ENCODE results near the gene YPEL2. TPM values are rescaled to one million over a fixed set of nuclear protein-coding genes. Genes with fewer than 3 reads are reported as not detected.
A peak's percentile ranks its signal among the peaks of the same experiment; 100 is the strongest.

The YPEL2 gene
- total RNA-seq, 1 donor from 2014 or later: 41.1 TPM

DNA sequence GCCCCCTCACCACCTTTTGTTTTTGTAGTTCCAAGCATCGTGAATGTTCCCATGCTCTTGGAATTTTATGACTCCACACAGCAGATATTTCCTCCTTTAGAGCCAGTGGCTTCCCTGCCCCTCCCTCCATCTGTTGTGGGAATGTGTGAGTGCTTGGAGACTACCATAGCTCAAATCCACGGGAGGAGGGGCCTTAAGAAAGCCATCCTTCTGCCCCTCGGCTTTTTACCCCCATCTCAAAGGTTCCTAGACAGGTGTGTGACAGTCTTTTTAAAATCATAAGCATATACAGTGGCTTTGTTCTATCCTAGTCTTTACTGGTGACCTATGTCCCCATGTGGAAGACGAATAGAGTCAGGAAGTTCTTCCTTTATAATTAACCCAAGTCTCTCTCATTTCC lies 47.2 kb downstream of the YPEL2 start:
- Mint-ChIP-seq H3K4me3 (ENCODE audit: unreplicated experiment) (no peak overlapping the region), H3K27ac (ENCODE audit: unreplicated experiment) (peak overlapping the region; percentile 92), H3K9me3 (ENCODE audit: unreplicated experiment) (no peaks in the 10 kb centered on the region), H3K27me3 (ENCODE audit: low read depth, unreplicated experiment) (no peaks in the 10 kb centered on the region), H3K36me3 (ENCODE audit: low read depth, unreplicated experiment) (peaks cover 15% of the 10 kb centered on the region), H3K4me1 (ENCODE audit: low read depth, unreplicated experiment) (peaks cover 57% of the 10 kb centered on the region)
- Histone ChIP-seq H3K4me3 (ENCODE audit: insufficient read depth, low read depth, low read length) (no peak overlapping the region), H3K27ac (ENCODE audit: low read depth, low read length) (peak overlapping the region; percentile 70), H2AFZ (ENCODE audit: low read depth, low read length) (peak overlapping the region; percentile 14), H3K4me1 (ENCODE audit: insufficient read depth, low read length) (peaks cover 21% of the 10 kb centered on the region), H3K9ac (ENCODE audit: low read length) (peak overlapping the region; percentile 1), H4K20me1 (ENCODE audit: insufficient read depth, low read length) (no peaks in the 10 kb centered on the region), H3K79me2 (ENCODE audit: insufficient read depth, low read length) (no peaks in the 10 kb centered on the region), H3K4me2 (ENCODE audit: low read length) (peak overlapping the region; percentile 49), H3K36me3 (ENCODE audit: insufficient read depth, low read length) (no peaks in the 10 kb centered on the region), H3K9me3 (ENCODE audit: insufficient read depth, low read depth, low read length) (no peaks in the 10 kb centered on the region), H3K27me3 (ENCODE audit: insufficient read depth, low read length) (no peaks in the 10 kb centered on the region)
- DNase-seq (ENCODE audit: low read depth) (peak; percentile 91), FAIRE-seq (peak; percentile 59)
- TF ChIP-seq EZH2 (IDR thresholded peaks at IDR 0.05; ENCODE audit: insufficient read depth, low read length) (no peak), CTCF (IDR thresholded peaks at IDR 0.05; ENCODE audit: insufficient read depth, low read depth, low read length) (no peak)

- no peaks in the 10 kb centered on the region for H3K9me3 Mint-ChIP-seq (ENCODE audit: unreplicated experiment)
- peak overlapping the region; percentile 47 for H3K27ac Mint-ChIP-seq (ENCODE audit: unreplicated experiment)
- Histone ChIP-seq H3K27ac (ENCODE audit: low read depth, low read length) (no peak overlapping the region), H3K9ac (ENCODE audit: low read length) (no peak overlapping the region), H3K4me3 (ENCODE audit: insufficient read depth, low read depth, low read length) (no peak overlapping the region), H4K20me1 (ENCODE audit: insufficient read depth, low read length) (no peaks in the 10 kb centered on the region), H3K4me1 (ENCODE audit: insufficient read depth, low read length) (peaks cover 16% of the 10 kb centered on the region), H3K36me3 (ENCODE audit: insufficient read depth, low read length) (no peaks in the 10 kb centered on the region), H3K9me3 (ENCODE audit: insufficient read depth, low read depth, low read length) (no peaks in the 10 kb centered on the region), H3K27me3 (ENCODE audit: insufficient read depth, low read length) (no peaks in the 10 kb centered on the region), H3K4me2 (ENCODE audit: low read length) (no peak overlapping the region), H2AFZ (ENCODE audit: low read depth, low read length) (no peak overlapping the region), H3K79me2 (ENCODE audit: insufficient read depth, low read length) (no peaks in the 10 kb centered on the region)
- DNase-seq (ENCODE audit: low read depth) (no peak), FAIRE-seq (no peak)
- TF ChIP-seq EZH2 (IDR thresholded peaks at IDR 0.05; ENCODE audit: insufficient read depth, low read length) (no peak), CTCF (IDR thresholded peaks at IDR 0.05; ENCODE audit: insufficient read depth, low read depth, low read length) (no peak)
- H3K27me3 Mint-ChIP-seq (ENCODE audit: low read depth, unreplicated experiment): no peaks in the 10 kb centered on the region
- H3K4me3 Mint-ChIP-seq (ENCODE audit: unreplicated experiment): no peak overlapping the region
- H3K4me1 Mint-ChIP-seq (ENCODE audit: low read depth, unreplicated experiment): peaks cover 46% of the 10 kb centered on the region
- peaks cover 16% of the 10 kb centered on the region for H3K36me3 Mint-ChIP-seq (ENCODE audit: low read depth, unreplicated experiment)
These were observed 49.0 kb downstream of the YPEL2 start for GRCh38 chr17:59380474-59380873.

- H3K27ac Mint-ChIP-seq (ENCODE audit: unreplicated experiment): peak overlapping the region; percentile 78
These were observed 50.5 kb downstream of the YPEL2 start for GRCh38 chr17:59381716-59382570.

More at GRCh38 chr17:59381716-59382570, 50.5 kb downstream of the YPEL2 start:
- no peaks in the 10 kb centered on the region for H3K79me2 ChIP-seq (ENCODE audit: insufficient read depth, low read length)
- no peaks in the 10 kb centered on the region for H4K20me1 ChIP-seq (ENCODE audit: insufficient read depth, low read length)
- H2AFZ ChIP-seq (ENCODE audit: low read depth, low read length): no peak overlapping the region
- H3K4me1 Mint-ChIP-seq (ENCODE audit: low read depth, unreplicated experiment): peaks cover 39% of the 10 kb centered on the region
- H3K4me1 ChIP-seq (ENCODE audit: insufficient read depth, low read length): peaks cover 16% of the 10 kb centered on the region
- FAIRE-seq (no peak), DNase-seq (ENCODE audit: low read depth) (no peak)
- H3K4me3 Mint-ChIP-seq (ENCODE audit: unreplicated experiment): no peak overlapping the region
- H3K9me3 Mint-ChIP-seq (ENCODE audit: unreplicated experiment): no peaks in the 10 kb centered on the region
- H3K27me3 Mint-ChIP-seq (ENCODE audit: low read depth, unreplicated experiment): no peaks in the 10 kb centered on the region
- no peak overlapping the region for H3K4me2 ChIP-seq (ENCODE audit: low read length)
- no peaks in the 10 kb centered on the region for H3K9me3 ChIP-seq (ENCODE audit: insufficient read depth, low read depth, low read length)
- H3K27me3 ChIP-seq (ENCODE audit: insufficient read depth, low read length): no peaks in the 10 kb centered on the region
- H3K4me3 ChIP-seq (ENCODE audit: insufficient read depth, low read depth, low read length): no peak overlapping the region
- H3K27ac ChIP-seq (ENCODE audit: low read depth, low read length): no peak overlapping the region
- H3K9ac ChIP-seq (ENCODE audit: low read length): no peak overlapping the region
- no peak for TF ChIP-seq CTCF (IDR thresholded peaks at IDR 0.05; ENCODE audit: insufficient read depth, low read depth, low read length)
- no peak for TF ChIP-seq EZH2 (IDR thresholded peaks at IDR 0.05; ENCODE audit: insufficient read depth, low read length)
- H3K36me3 Mint-ChIP-seq (ENCODE audit: low read depth, unreplicated experiment): peaks cover 17% of the 10 kb centered on the region
- no peaks in the 10 kb centered on the region for H3K36me3 ChIP-seq (ENCODE audit: insufficient read depth, low read length)

Measured in astrocyte (in vitro differentiated cells and primary cell).